K562 (cell line): ENCODE measurements around the gene EPS8L1. TPM values are rescaled to one million over a fixed set of nuclear protein-coding genes. Genes with fewer than 3 reads are reported as not detected.

ENCODE experiments used
- AFF4 ChIP-seq: sonication (generic); formaldehyde crosslinking; IDR thresholded peaks from 2 replicates; pipeline ENCODE4 v1.8.0; 2023; ENCODE audit warnings: mild to moderate bottlenecking, missing genetic modification reagents
- ATF1 ChIP-seq, 2 experiments: fragments of 450-650 bp in 1 of 2; IDR thresholded peaks; 2 replicates each; pipeline ENCODE4 v1.6.1; 2016; ENCODE audit warnings: missing compliant biosample characterization in 1 of 2, missing genetic modification characterization in 1 of 2
- C11orf30 ChIP-seq: fragments of 450-650 bp; IDR thresholded peaks from 2 replicates; pipeline ENCODE4 v1.6.1; 2016; ENCODE audit warnings: low read depth, mild to moderate bottlenecking
- HDAC8 ChIP-seq: fragments of 450-650 bp; IDR thresholded peaks from 2 replicates; pipeline ENCODE4 v1.6.1; 2016; ENCODE audit warnings: mild to moderate bottlenecking, missing genetic modification characterization, moderate library complexity, missing compliant biosample characterization
- NFATC3 ChIP-seq: fragments of 450-650 bp; IDR thresholded peaks from 2 replicates; pipeline ENCODE4 v1.6.1; 2017; ENCODE audit warnings: mild to moderate bottlenecking
- SIN3A ChIP-seq, 2 experiments: fragments of 150-350 bp in 1 of 2; IDR thresholded peaks; 2 replicates each; pipeline ENCODE4 v1.6.1; 2011 to 2016; ENCODE audit warnings: borderline replicate concordance in 2 of 2, low read depth in 2 of 2, low read length in 2 of 2, mild to moderate bottlenecking in 2 of 2, moderate library complexity in 2 of 2; ENCODE audit not compliant: control insufficient read depth in 1 of 2
- SP1 ChIP-seq: sonication (generic); formaldehyde crosslinking; IDR thresholded peaks from 2 replicates; pipeline ENCODE4 v1.8.1; 2022; ENCODE audit warnings: mild to moderate bottlenecking, missing genetic modification reagents
- THRB ChIP-seq: fragments of 450-650 bp; formaldehyde crosslinking; conservative IDR thresholded peaks from 2 replicates; pipeline ENCODE4 v1.4.0; 2022; ENCODE audit warnings: mild to moderate bottlenecking, missing genetic modification characterization
- TSC22D4 ChIP-seq: fragments of 450-650 bp; IDR thresholded peaks from 2 replicates; pipeline ENCODE4 v1.6.1; 2016; ENCODE audit warnings: missing genetic modification characterization, missing biosample characterization, control low read depth
- ZNF41 ChIP-seq: fragments of 250-450 bp; sonication (Bioruptor Pico); conservative IDR thresholded peaks from 2 replicates; pipeline ENCODE4 v1.4.0; 2020; ENCODE audit warnings: mild to moderate bottlenecking
- ZNF584 ChIP-seq: fragments of 200-800 bp; sonication (Bioruptor generic); IDR thresholded peaks from 2 replicates; pipeline ENCODE4 v1.6.1; 2016; ENCODE audit warnings: low read depth, mild to moderate bottlenecking, missing genetic modification characterization, missing compliant biosample characterization
- polyA plus RNA-seq, 8 experiments: library from polyadenylated mRNA; depleted of rRNA in 4 of 8; stranded (reverse) in 5 of 8; unstranded in 3 of 8; fragments of >200 nt; fragmentation: Nextera tagmentation in 2 of 8; fragmentation: Illumina TruSeq in 1 of 8; extraction: Ambion mirVana in 2 of 8; extraction: Trizol in 1 of 8; gene quantifications; 2 replicates each; pipeline versions ENCODE4 v1.2.1 to v1.2.3, GENCODE V29; 2011 to 2014; ENCODE audit warnings: inconsistent platforms in 1 of 8, missing spikeins in 1 of 8
- total RNA-seq, 7 experiments: library from RNA; depleted of rRNA in 6 of 7; stranded (reverse); fragments of >200 nt in 6 of 7; fragmentation: Illumina TruSeq in 2 of 7; extraction: Trizol in 2 of 7; gene quantifications; 2 replicates each; pipeline versions ENCODE4 v1.2.1 to v1.2.3, GENCODE V29; 2011 to 2021; ENCODE audit warnings: low replicate concordance in 1 of 7
- TF ChIP-seq, protein P1 (sequence below): fragments of 250-450 bp; sonication (Bioruptor Pico); IDR thresholded peaks from 2 replicates; pipeline ENCODE4 v1.4.0; 2020
- TF ChIP-seq, protein P2 (sequence below), 2 experiments: fragments of 450-650 bp; conservative IDR thresholded peaks; 2 replicates each; pipeline ENCODE4 v1.6.1; 2017; ENCODE audit warnings: mild to moderate bottlenecking in 2 of 2, moderate library complexity in 2 of 2
- TF ChIP-seq, protein P3 (sequence below): sonication (generic); formaldehyde crosslinking; IDR thresholded peaks from 2 replicates; pipeline ENCODE4 v1.8.1; 2023; ENCODE audit warnings: mild to moderate bottlenecking, missing genetic modification reagents

The EPS8L1 gene
- total and polyA plus RNA-seq, 9 of the 15 experiments (the other 6 are each of a cell fraction or from before 2014, with no cell fraction given), result 0.35 to 22.1 (median 11.9) TPM

DNA sequence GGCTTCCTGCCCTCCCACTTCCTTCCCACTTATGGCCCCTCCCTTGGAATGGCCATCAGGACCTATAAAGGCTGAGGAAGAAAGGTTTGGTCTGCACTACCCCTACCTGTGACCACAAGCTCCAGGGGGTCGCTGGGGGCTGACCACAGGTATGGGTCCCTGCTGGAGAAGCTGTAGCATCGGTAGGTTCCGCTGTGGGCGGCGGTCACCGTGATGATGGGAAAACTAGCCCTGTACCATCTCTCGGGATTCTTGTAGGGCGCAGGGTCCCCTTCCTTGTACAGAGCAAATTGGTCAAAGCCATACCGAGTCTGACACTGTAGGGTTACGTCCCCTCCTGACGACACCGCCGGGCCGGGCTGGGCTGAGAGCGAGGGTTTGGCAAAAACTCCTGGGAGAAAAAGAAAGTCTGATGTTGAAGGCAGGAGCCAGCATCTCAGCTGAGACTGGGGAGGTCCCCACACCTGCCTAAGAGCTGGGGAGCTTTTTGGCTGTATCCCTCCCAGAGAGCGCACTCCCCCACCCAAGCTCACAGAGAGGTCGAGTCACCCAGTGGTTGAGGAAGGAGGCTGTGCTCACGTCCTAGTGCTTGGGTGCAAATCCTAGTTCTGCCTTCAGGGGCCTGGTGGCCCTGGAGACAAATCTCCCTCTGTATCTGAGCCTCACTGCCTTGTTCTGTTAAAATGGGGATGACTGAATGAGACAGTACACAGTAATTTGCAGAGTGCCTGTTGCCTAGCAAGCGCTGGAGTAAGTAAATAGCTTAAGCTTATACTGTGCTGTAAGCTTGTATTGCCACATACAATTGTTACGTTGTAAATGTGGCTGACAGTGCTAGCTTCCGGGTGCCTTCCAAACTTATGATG lies 48.0 kb upstream of the EPS8L1 start (continued):
- no peak for TF ChIP-seq AFF4 (CRISPR knock-in tag)
- TF ChIP-seq THRB, result no peak
- TF ChIP-seq SIN3A (IDR thresholded peaks at IDR 0.05; ENCODE audit: borderline replicate concordance in 2 of 2, control insufficient read depth in 1 of 2, low read depth in 2 of 2, low read length in 2 of 2), result peak in 1 of 2 experiments; percentile 40; a peak in 1 of 4 replicates
- TF ChIP-seq, protein P1, sequence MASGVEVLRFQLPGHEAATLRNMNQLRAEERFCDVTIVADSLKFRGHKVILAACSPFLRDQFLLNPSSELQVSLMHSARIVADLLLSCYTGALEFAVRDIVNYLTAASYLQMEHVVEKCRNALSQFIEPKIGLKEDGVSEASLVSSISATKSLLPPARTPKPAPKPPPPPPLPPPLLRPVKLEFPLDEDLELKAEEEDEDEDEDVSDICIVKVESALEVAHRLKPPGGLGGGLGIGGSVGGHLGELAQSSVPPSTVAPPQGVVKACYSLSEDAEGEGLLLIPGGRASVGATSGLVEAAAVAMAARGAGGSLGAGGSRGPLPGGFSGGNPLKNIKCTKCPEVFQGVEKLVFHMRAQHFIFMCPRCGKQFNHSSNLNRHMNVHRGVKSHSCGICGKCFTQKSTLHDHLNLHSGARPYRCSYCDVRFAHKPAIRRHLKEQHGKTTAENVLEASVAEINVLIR (CRISPR knock-in tag), result no peak
- peak; percentile 43 for TF ChIP-seq SP1
- no peak for TF ChIP-seq C11orf30
- TF ChIP-seq NFATC3, result no peak
- no peak for TF ChIP-seq ZNF584
- TF ChIP-seq, protein P2, sequence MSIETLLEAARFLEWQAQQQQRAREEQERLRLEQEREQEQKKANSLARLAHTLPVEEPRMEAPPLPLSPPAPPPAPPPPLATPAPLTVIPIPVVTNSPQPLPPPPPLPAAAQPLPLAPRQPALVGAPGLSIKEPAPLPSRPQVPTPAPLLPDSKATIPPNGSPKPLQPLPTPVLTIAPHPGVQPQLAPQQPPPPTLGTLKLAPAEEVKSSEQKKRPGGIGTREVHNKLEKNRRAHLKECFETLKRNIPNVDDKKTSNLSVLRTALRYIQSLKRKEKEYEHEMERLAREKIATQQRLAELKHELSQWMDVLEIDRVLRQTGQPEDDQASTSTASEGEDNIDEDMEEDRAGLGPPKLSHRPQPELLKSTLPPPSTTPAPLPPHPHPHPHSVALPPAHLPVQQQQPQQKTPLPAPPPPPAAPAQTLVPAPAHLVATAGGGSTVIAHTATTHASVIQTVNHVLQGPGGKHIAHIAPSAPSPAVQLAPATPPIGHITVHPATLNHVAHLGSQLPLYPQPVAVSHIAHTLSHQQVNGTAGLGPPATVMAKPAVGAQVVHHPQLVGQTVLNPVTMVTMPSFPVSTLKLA (conservative IDR thresholded peaks at IDR 0.05), result peak in 1 of 2 experiments; percentile 25; a peak in 2 of 4 replicates
- no peak for TF ChIP-seq HDAC8
- TF ChIP-seq ZNF41 (CRISPR knock-in tag), result no peak
- TF ChIP-seq, protein P3, sequence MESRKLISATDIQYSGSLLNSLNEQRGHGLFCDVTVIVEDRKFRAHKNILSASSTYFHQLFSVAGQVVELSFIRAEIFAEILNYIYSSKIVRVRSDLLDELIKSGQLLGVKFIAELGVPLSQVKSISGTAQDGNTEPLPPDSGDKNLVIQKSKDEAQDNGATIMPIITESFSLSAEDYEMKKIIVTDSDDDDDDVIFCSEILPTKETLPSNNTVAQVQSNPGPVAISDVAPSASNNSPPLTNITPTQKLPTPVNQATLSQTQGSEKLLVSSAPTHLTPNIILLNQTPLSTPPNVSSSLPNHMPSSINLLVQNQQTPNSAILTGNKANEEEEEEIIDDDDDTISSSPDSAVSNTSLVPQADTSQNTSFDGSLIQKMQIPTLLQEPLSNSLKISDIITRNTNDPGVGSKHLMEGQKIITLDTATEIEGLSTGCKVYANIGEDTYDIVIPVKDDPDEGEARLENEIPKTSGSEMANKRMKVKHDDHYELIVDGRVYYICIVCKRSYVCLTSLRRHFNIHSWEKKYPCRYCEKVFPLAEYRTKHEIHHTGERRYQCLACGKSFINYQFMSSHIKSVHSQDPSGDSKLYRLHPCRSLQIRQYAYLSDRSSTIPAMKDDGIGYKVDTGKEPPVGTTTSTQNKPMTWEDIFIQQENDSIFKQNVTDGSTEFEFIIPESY (CRISPR knock-in tag), result no peak
- no peak for TF ChIP-seq ATF1 (CRISPR knock-in tag; IDR thresholded peaks at IDR 0.05)
- TF ChIP-seq ATF1 (tag; IDR thresholded peaks at IDR 0.05), result peak; percentile 55; the same call in 1 of the 2 replicates
- TF ChIP-seq TSC22D4 (tag), result no peak
